Loucy (cell line): ENCODE measurements around the gene BCL2.

Source experiments
- H2AFZ ChIP-seq: fragments of 200-600 bp; sonication (generic); 2 replicates; pipeline ENCODE4 v1.6.0; 2016; ENCODE audit warnings: antibody characterized with exemption, mild to moderate bottlenecking, low read length, moderate library complexity
- H3F3A ChIP-seq: fragments of 200-600 bp; 2 replicates; pipeline ENCODE4 v1.6.0; 2016; ENCODE audit warnings: antibody characterized with exemption, low read depth, mild to moderate bottlenecking
- H3K27me3 ChIP-seq: fragments of 200-600 bp; sonication (generic); 2 replicates; pipeline ENCODE4 v1.6.1; 2014; ENCODE audit warnings: low read length, mild to moderate bottlenecking; ENCODE audit not compliant: insufficient read depth, poor library complexity, severe bottlenecking
- H3K36me3 ChIP-seq: fragments of 200-600 bp; sonication (generic); 2 replicates; pipeline ENCODE4 v1.6.1; 2016; ENCODE audit warnings: low read length; ENCODE audit not compliant: insufficient read depth
- H3K4me1 ChIP-seq: fragments of 200-600 bp; sonication (generic); 2 replicates; pipeline ENCODE4 v1.5.1; 2014; ENCODE audit warnings: low read length, mild to moderate bottlenecking; ENCODE audit not compliant: insufficient read depth, poor library complexity, severe bottlenecking
- H3K4me2 ChIP-seq: fragments of 200-600 bp; sonication (generic); 2 replicates; pipeline ENCODE4 v1.6.0; 2014; ENCODE audit warnings: antibody characterized with exemption, low read length, low read depth, mild to moderate bottlenecking; ENCODE audit not compliant: poor library complexity, severe bottlenecking
- H3K4me3 ChIP-seq: fragments of 200-600 bp; sonication (generic); 2 replicates; pipeline ENCODE4 v1.5.1; 2014; ENCODE audit warnings: low read length, mild to moderate bottlenecking, mixed read lengths; ENCODE audit not compliant: poor library complexity, severe bottlenecking
- H3K79me2 ChIP-seq: fragments of 200-600 bp; sonication (generic); 2 replicates; pipeline ENCODE4 v1.6.1; 2014; ENCODE audit warnings: low read length; ENCODE audit not compliant: insufficient read depth
- H3K9ac ChIP-seq: fragments of 200-600 bp; sonication (generic); 2 replicates; pipeline ENCODE4 v1.6.0; 2014; ENCODE audit warnings: mild to moderate bottlenecking, low read depth, low read length, moderate library complexity; ENCODE audit not compliant: poor library complexity, severe bottlenecking
- H3K9me2 ChIP-seq: fragments of 200-600 bp; sonication (generic); replicated peaks from 2 replicates; pipeline ENCODE4 v1.6.1; 2016; ENCODE audit warnings: low read depth, low read length, mixed read lengths
- H3K9me3 ChIP-seq: fragments of 200-600 bp; sonication (generic); 2 replicates; pipeline ENCODE4 v1.6.1; 2014; ENCODE audit warnings: mild to moderate bottlenecking, antibody characterized with exemption, low read length, low read depth; ENCODE audit not compliant: insufficient read depth
- H4K20me1 ChIP-seq: fragments of 200-600 bp; sonication (generic); 2 replicates; pipeline ENCODE4 v1.6.0; 2014; ENCODE audit warnings: antibody characterized with exemption, low read length, mild to moderate bottlenecking; ENCODE audit not compliant: insufficient read depth, poor library complexity, severe bottlenecking
- EZH2phosphoT487 ChIP-seq: fragments of 200-600 bp; IDR thresholded peaks from 2 replicates; pipeline ENCODE4 v1.6.1; 2018; ENCODE audit warnings: antibody characterized with exemption, mild to moderate bottlenecking, moderate library complexity, borderline replicate concordance
- TF ChIP-seq, protein P1 (sequence below): fragments of 200-600 bp; sonication (generic); conservative IDR thresholded peaks from 2 replicates; pipeline ENCODE4 v1.5.1; 2014; ENCODE audit warnings: mild to moderate bottlenecking, antibody characterized with exemption, low read length

The BCL2 gene

DNA sequence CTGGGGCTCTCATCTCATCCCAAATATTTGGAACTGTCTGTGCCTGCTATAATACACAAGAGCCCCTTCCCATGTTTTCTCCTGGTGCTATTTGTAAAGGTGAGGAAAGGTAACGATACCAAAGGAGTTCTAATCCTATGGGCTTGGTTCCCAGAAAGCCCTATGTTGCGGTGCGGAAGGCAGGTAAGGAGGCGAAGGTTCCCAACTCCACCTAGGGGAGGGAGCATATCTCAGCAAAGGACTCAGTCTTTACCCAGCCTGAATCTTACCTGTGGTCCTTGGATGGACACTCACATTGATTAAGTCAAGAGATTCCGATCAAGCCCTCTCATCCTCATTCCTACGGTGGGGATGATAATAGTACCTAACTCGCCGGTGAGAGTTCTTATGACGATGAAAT, 140.1 kb downstream of the BCL2 start:
- Histone ChIP-seq H3K9me3 (no peaks in the 10 kb centered on the region), H3K36me3 (no peaks in the 10 kb centered on the region), H3F3A (no peaks in the 10 kb centered on the region), H3K9me2 (no peaks in the 10 kb centered on the region), H3K4me2 (no peak overlapping the region), H3K4me1 (peaks cover 29% of the 10 kb centered on the region), H2AFZ (no peak overlapping the region), H3K9ac (no peak overlapping the region), H3K27me3 (no peaks in the 10 kb centered on the region), H4K20me1 (no peaks in the 10 kb centered on the region), H3K4me3 (no peak overlapping the region), H3K79me2 (peaks cover 7% of the 10 kb centered on the region)
- TF ChIP-seq EZH2phosphoT487: no peak
- TF ChIP-seq, protein P1, sequence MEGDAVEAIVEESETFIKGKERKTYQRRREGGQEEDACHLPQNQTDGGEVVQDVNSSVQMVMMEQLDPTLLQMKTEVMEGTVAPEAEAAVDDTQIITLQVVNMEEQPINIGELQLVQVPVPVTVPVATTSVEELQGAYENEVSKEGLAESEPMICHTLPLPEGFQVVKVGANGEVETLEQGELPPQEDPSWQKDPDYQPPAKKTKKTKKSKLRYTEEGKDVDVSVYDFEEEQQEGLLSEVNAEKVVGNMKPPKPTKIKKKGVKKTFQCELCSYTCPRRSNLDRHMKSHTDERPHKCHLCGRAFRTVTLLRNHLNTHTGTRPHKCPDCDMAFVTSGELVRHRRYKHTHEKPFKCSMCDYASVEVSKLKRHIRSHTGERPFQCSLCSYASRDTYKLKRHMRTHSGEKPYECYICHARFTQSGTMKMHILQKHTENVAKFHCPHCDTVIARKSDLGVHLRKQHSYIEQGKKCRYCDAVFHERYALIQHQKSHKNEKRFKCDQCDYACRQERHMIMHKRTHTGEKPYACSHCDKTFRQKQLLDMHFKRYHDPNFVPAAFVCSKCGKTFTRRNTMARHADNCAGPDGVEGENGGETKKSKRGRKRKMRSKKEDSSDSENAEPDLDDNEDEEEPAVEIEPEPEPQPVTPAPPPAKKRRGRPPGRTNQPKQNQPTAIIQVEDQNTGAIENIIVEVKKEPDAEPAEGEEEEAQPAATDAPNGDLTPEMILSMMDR: no peak

DNA sequence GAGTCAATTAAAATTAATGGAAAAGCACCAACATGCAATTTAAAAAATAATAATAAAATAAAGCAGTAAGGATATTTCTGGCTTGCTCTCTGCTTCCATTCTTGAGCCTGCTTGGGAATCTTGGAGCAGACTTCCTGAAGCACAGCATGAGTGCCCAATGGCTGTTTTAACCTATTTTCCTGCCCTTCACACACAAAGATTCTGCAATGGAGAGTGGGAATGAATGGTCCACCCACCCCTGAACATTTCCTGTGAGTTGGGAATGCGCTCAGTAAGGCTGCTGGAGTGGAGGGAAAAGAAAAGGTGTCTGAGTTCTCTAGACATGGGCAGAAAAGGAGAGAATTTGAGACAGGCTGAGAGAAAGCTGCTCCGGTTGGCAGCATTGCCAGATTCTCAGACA, 140.6 kb downstream of the BCL2 start:
- H3K9ac ChIP-seq: no peak overlapping the region
- H2AFZ ChIP-seq: no peak overlapping the region
- no peaks in the 10 kb centered on the region for H3K27me3 ChIP-seq
- TF ChIP-seq, protein P1: no peak
- no peak for TF ChIP-seq EZH2phosphoT487
- peaks cover 25% of the 10 kb centered on the region for H3K4me1 ChIP-seq
- H3K36me3 ChIP-seq: no peaks in the 10 kb centered on the region
- H3K4me3 ChIP-seq: no peak overlapping the region
- peaks cover 7% of the 10 kb centered on the region for H3K79me2 ChIP-seq
- no peaks in the 10 kb centered on the region for H3K9me2 ChIP-seq
- no peaks in the 10 kb centered on the region for H3F3A ChIP-seq
- H3K9me3 ChIP-seq: no peaks in the 10 kb centered on the region
- no peak overlapping the region for H3K4me2 ChIP-seq
- no peaks in the 10 kb centered on the region for H4K20me1 ChIP-seq

DNA sequence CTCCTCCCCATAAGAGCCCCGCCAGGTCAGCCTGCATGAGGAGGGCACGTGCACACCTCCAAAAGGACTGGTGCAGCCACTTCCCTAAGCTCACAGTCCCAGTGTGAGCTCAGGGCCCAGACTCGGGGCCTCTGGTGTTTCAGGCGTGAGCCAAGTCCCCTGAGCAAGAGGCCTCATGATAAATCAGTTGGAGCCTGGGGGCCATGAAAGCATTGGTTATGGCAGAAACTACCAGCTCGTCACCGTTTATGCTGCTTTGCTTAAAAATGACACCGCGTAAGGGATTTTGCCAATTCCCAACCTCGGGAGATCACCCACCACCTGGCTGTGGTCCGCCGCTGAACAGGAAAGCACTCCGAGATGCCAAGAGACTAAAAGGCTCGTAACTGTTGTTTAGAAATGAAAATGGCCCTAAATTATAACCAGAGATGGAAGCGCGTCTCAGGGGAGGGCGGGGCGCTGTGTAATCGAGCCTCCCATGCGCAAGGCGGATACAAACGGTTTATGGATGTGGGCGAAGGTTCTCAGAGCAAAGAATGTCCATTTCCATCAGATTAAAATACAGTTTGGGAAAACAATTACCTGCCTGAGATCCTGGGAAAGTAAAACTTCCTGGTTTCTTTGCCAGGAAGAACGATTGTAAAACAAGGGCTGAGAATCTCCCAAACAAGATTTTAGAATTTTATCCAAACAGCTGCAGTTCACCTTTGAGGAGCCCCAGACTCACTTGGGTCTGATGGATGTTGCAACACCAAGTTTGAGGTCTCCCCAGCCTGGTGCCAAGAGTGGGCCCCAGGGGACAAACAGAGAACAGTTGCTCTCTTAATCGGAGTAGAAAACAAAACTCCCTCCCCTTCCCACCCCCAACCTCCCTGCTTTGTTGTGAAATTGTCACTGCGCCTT, 141.4 kb downstream of the BCL2 start:
- no peaks in the 10 kb centered on the region for H4K20me1 ChIP-seq
- H3K27me3 ChIP-seq: no peaks in the 10 kb centered on the region
- H3K4me3 ChIP-seq: no peak overlapping the region
- H3K79me2 ChIP-seq: peaks cover 7% of the 10 kb centered on the region
- H3K36me3 ChIP-seq: no peaks in the 10 kb centered on the region
- H3K9me2 ChIP-seq: no peaks in the 10 kb centered on the region
- H3K4me2 ChIP-seq: no peak overlapping the region
- H3K4me1 ChIP-seq: peaks cover 17% of the 10 kb centered on the region
- no peaks in the 10 kb centered on the region for H3K9me3 ChIP-seq
- no peak for TF ChIP-seq EZH2phosphoT487
- TF ChIP-seq, protein P1: no peak
- no peaks in the 10 kb centered on the region for H3F3A ChIP-seq
- no peak overlapping the region for H2AFZ ChIP-seq
- H3K9ac ChIP-seq: no peak overlapping the region
